ENCODE measurements around the gene CCNG1. TPM values are rescaled to one million over a fixed set of nuclear protein-coding genes. Genes with fewer than 3 reads are reported as not detected.

Gene CCNG1
- total RNA-seq, 4 donors from 2014 or later: 51.8 to 112 (median 69.2) TPM

- H3K36me3 ChIP-seq: no peaks in the 10 kb centered on the region
- no peak for TF ChIP-seq CTCF (IDR thresholded peaks at IDR 0.05)
- no peak for TF ChIP-seq POLR2A (IDR thresholded peaks at IDR 0.05)
- 52 to 73% methylated on average over 5 of the region's 5 CpGs for WGBS, 2 donors
- H3K4me1 ChIP-seq: peaks cover 0 to 13% (median 4%) of the 10 kb centered on the region in 3 donors
- no peak overlapping the region for H3K27ac ChIP-seq
- no peaks in the 10 kb centered on the region for H3K9me3 ChIP-seq
- H3K27me3 ChIP-seq: no peaks in the 10 kb centered on the region
- DNase-seq: no peak
- intact Hi-C loops (cut with DNase I): no loop called here
- no peak overlapping the region for H3K4me3 ChIP-seq
Measured at GRCh38 chr5:163433271-163433670, 4.1 kb upstream of the CCNG1 start.

GRCh38 chr5:163434401-163434866, 3.0 kb upstream of the CCNG1 start:
- Histone ChIP-seq H3K36me3 (peaks cover 0 to 5% (median 0%) of the 10 kb centered on the region in 3 donors), H3K4me3 (no peak overlapping the region), H3K27me3 (no peaks in the 10 kb centered on the region), H3K9me3 (no peaks in the 10 kb centered on the region), H3K4me1 (peaks cover 8 to 24% (median 16%) of the 10 kb centered on the region in 3 donors), H3K27ac (peak overlapping the region in 1 of 4 donors; percentile 11)
- WGBS, 2 donors: 18 to 22% methylated on average over 3 of the region's 3 CpGs
- no peak for DNase-seq
- TF ChIP-seq POLR2A (IDR thresholded peaks at IDR 0.05) (no peak), CTCF (IDR thresholded peaks at IDR 0.05) (no peak)
- intact Hi-C loops (cut with DNase I): no loop called here

DNA sequence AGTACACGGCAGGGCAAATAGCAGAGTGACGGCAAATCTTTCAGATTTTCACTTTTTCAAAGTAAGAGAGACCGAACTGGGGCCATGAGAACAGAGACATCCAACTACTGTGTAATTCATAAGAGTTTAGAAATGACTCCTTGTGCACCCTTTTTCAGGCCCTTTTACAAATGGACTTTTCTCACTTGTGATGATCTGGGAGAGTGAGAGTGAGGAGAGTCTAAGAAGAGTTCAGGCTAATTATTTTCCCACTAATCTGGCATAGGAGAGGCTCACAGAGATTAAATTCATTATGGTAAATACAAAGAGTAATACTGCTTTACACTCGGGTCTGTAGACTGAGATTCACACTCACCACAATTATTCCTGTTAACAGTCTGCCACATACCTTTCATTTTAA, 880 bp upstream of the CCNG1 start:
- intact Hi-C loops (cut with DNase I): no loop called here
- Histone ChIP-seq H3K27me3 (no peaks in the 10 kb centered on the region), H3K4me1 (peaks cover 8 to 42% (median 24%) of the 10 kb centered on the region in 3 donors), H3K4me3 (peak overlapping the region in 1 of 4 donors; percentile 93), H3K27ac (peak overlapping the region in 3 of 4 donors; percentile 94 to 98 (median 94)), H3K36me3 (peaks cover 0 to 23% (median 0%) of the 10 kb centered on the region in 3 donors), H3K9me3 (no peaks in the 10 kb centered on the region)
- no peak for TF ChIP-seq POLR2A (IDR thresholded peaks at IDR 0.05)
- TF ChIP-seq CTCF (IDR thresholded peaks at IDR 0.05): no peak
- WGBS, 2 donors: 68 to 69% methylated on average over 4 of the region's 4 CpGs
- no peak for DNase-seq

DNA sequence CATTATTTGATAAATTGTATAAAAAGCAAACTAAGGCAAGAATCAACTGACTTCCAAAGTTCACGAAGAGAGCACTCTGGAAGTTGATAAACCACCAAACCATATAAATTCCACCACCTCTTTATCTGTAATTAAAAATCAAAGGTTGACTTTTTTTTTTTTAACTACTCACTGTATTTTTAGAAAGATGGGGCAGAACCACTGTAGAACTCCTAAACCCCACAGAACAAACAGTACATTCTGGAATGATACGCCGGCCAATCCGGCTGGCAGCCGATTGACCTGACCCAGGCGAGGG, 435 bp upstream of the CCNG1 start:
- Histone ChIP-seq H3K9me3 (no peaks in the 10 kb centered on the region), H3K36me3 (peaks cover 0 to 28% (median 0%) of the 10 kb centered on the region in 3 donors), H3K27ac (peak overlapping the region; percentile 94 to 98 (median 96)), H3K4me3 (peak overlapping the region; percentile 71 to 96 (median 94)), H3K4me1 (peaks cover 8 to 42% (median 24%) of the 10 kb centered on the region in 3 donors), H3K27me3 (no peaks in the 10 kb centered on the region)
- WGBS, 2 donors: 1 to 3% methylated on average over 5 to 6 of the region's 6 CpGs
- TF ChIP-seq POLR2A (IDR thresholded peaks at IDR 0.05) (no peak), CTCF (IDR thresholded peaks at IDR 0.05) (no peak)
- intact Hi-C loops (cut with DNase I): no loop called here
- DNase-seq: no peak

DNA sequence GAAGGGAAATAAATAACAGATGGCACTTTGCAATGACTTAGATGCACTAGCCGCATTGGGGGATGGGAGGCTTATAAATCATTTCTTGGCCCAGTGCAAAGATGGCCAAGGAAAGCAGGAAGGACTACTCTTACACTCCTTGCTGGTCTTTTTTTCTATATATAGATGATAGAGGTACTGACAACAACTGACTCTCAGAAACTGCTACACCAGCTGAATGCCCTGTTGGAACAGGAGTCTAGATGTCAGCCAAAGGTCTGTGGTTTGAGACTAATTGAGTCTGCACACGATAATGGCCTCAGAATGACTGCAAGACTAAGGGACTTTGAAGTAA, 1.7 kb downstream of the CCNG1 start:
- intact Hi-C loops (cut with DNase I): no loop called here
- H3K36me3 ChIP-seq: peaks cover 0 to 49% (median 3%) of the 10 kb centered on the region in 3 donors
- WGBS, 2 donors: 37 to 41% methylated on average over 2 of the region's 2 CpGs
- H3K27me3 ChIP-seq: no peaks in the 10 kb centered on the region
- H3K4me3 ChIP-seq: peak overlapping the region in 3 of 4 donors; percentile 71 to 95 (median 93)
- no peaks in the 10 kb centered on the region for H3K9me3 ChIP-seq
- H3K4me1 ChIP-seq: peaks cover 8 to 42% (median 24%) of the 10 kb centered on the region in 3 donors
- TF ChIP-seq POLR2A (IDR thresholded peaks at IDR 0.05) (no peak), CTCF (IDR thresholded peaks at IDR 0.05) (no peak)
- DNase-seq: no peak
- H3K27ac ChIP-seq: peak overlapping the region in 1 of 4 donors; percentile 2

Data from esophagus squamous epithelium (tissue), 5 donors.